SU-DHL-6 (cell line): Measurements from ENCODE around the gene GRAMD2B.

Experiments
- H2AFZ ChIP-seq: fragments of 200-600 bp; sonication (generic); 2 replicates; pipeline ENCODE4 v1.6.1; 2014; ENCODE audit warnings: low read depth, mild to moderate bottlenecking, moderate library complexity, mixed read lengths, antibody characterized with exemption, low read length; ENCODE audit not compliant: severe bottlenecking
- H3F3A ChIP-seq: fragments of 200-600 bp; shearing (Covaris generic); 2 replicates; pipeline ENCODE4 v1.6.0; 2016; ENCODE audit warnings: antibody characterized with exemption, mild to moderate bottlenecking; ENCODE audit not compliant: insufficient read depth
- H3K27ac ChIP-seq: fragments of 200-600 bp; sonication (generic); 2 replicates; pipeline ENCODE4 v1.5.1; 2016; ENCODE audit warnings: low read depth, mild to moderate bottlenecking, low read length, moderate library complexity, mixed read lengths
- H3K27me3 ChIP-seq: fragments of 200-600 bp; sonication (generic), shearing (Covaris generic); 2 replicates; pipeline ENCODE4 v1.6.0; 2014; ENCODE audit warnings: mild to moderate bottlenecking, low read length
- H3K36me3 ChIP-seq: fragments of 200-600 bp; sonication (generic); 2 replicates; pipeline ENCODE4 v1.6.1; 2014; ENCODE audit warnings: mild to moderate bottlenecking, low read length, mixed read lengths
- H3K4me2 ChIP-seq: fragments of 300-600, 200-600 bp; shearing (Covaris generic), sonication (generic); 2 replicates; pipeline ENCODE4 v1.6.0; 2014; ENCODE audit warnings: low read length, low read depth, mild to moderate bottlenecking; ENCODE audit not compliant: poor library complexity, severe bottlenecking
- H3K4me3 ChIP-seq: fragments of 200-600 bp; sonication (generic); 2 replicates; pipeline ENCODE4 v1.5.1; 2014; ENCODE audit warnings: antibody characterized with exemption, low read length, mild to moderate bottlenecking, mixed read lengths; ENCODE audit not compliant: insufficient read depth, poor library complexity, severe bottlenecking
- H3K79me2 ChIP-seq: fragments of 200-600 bp; sonication (generic); 2 replicates; pipeline ENCODE4 v1.6.1; 2014; ENCODE audit warnings: mild to moderate bottlenecking, low read length, moderate library complexity; ENCODE audit not compliant: insufficient read depth
- H3K9ac ChIP-seq: fragments of 200-600 bp; sonication (generic); 2 replicates; pipeline ENCODE4 v1.7.0; 2014; ENCODE audit warnings: mild to moderate bottlenecking, low read length
- H3K9me2 ChIP-seq: fragments of 200-600 bp; sonication (generic); replicated peaks from 2 replicates; pipeline ENCODE4 v1.6.1; 2014; ENCODE audit warnings: low read length; ENCODE audit not compliant: insufficient read depth
- H3K9me3 ChIP-seq: fragments of 200-600 bp; sonication (generic); 2 replicates; pipeline ENCODE4 v1.6.1; 2014; ENCODE audit warnings: low read length, mixed read lengths; ENCODE audit not compliant: insufficient read depth
- H4K20me1 ChIP-seq: fragments of 200-600 bp; sonication (generic); 2 replicates; pipeline ENCODE4 v1.6.1; 2014; ENCODE audit warnings: low read depth, mild to moderate bottlenecking, antibody characterized with exemption, low read length, moderate library complexity, mixed read lengths
- CTCF ChIP-seq: fragments of 200-600 bp; sonication (generic); IDR thresholded peaks from one replicate; pipeline ENCODE4 v1.5.1; 2017; ENCODE audit warnings: antibody characterized with exemption, mild to moderate bottlenecking, low read length, moderate library complexity; ENCODE audit not compliant: insufficient read depth, poor library complexity, severe bottlenecking
- EZH2phosphoT487 ChIP-seq: fragments of 200-600 bp; sonication (generic), shearing (Covaris generic); conservative IDR thresholded peaks from 2 replicates; pipeline ENCODE4 v1.6.1; 2018; ENCODE audit warnings: mild to moderate bottlenecking, antibody characterized with exemption, low read length, moderate library complexity, mixed read lengths

GRAMD2B gene

GRCh38 chr5:126514131-126514557 is 90.9 kb downstream of the GRAMD2B start:
- no peaks in the 10 kb centered on the region for H3K36me3 ChIP-seq
- H2AFZ ChIP-seq: no peak overlapping the region
- H3K9ac ChIP-seq: no peak overlapping the region
- no peaks in the 10 kb centered on the region for H3K9me3 ChIP-seq
- no peaks in the 10 kb centered on the region for H3K9me2 ChIP-seq
- TF ChIP-seq EZH2phosphoT487: no peak
- no peak for TF ChIP-seq CTCF
- no peaks in the 10 kb centered on the region for H4K20me1 ChIP-seq
- no peak overlapping the region for H3K4me2 ChIP-seq
- H3F3A ChIP-seq: no peaks in the 10 kb centered on the region
- no peaks in the 10 kb centered on the region for H3K79me2 ChIP-seq
- H3K4me3 ChIP-seq: no peak overlapping the region
- H3K27me3 ChIP-seq: no peaks in the 10 kb centered on the region
- no peak overlapping the region for H3K27ac ChIP-seq

DNA sequence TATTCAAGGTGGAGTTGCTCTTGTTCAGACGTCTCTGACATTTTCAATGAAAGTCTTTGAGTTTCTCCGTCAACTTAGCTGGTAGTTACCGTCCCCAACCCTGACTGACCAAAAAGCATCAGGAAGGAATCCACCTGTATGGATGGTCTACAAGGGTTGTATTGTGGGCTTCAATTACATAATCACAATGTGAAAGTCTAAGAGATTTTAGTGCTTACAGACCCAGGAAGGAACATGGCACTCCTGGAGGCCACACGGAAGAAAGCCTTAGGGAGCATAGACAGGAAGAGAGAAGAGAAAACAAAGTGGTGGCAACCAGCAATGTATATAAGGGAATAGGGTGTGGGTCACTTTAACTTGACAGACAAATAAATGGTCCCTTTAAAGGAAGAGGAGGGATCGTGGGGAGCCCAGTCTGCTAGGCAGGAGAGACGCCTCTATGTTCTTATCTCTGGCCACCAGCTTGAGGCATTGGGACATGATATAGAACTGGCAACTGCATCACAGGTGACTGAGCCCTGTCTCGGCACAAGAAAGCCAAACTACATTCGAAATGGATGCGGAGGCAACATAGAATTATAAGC is 91.4 kb downstream of the GRAMD2B start:
- Histone ChIP-seq H3K79me2 (no peaks in the 10 kb centered on the region), H3K4me3 (no peak overlapping the region), H3K4me2 (no peak overlapping the region), H3K27ac (no peak overlapping the region), H3K9me2 (no peaks in the 10 kb centered on the region), H3K9me3 (no peaks in the 10 kb centered on the region), H2AFZ (no peak overlapping the region), H3K36me3 (no peaks in the 10 kb centered on the region), H4K20me1 (no peaks in the 10 kb centered on the region), H3F3A (no peaks in the 10 kb centered on the region), H3K9ac (no peak overlapping the region), H3K27me3 (no peaks in the 10 kb centered on the region)
- TF ChIP-seq CTCF: no peak
- no peak for TF ChIP-seq EZH2phosphoT487

DNA sequence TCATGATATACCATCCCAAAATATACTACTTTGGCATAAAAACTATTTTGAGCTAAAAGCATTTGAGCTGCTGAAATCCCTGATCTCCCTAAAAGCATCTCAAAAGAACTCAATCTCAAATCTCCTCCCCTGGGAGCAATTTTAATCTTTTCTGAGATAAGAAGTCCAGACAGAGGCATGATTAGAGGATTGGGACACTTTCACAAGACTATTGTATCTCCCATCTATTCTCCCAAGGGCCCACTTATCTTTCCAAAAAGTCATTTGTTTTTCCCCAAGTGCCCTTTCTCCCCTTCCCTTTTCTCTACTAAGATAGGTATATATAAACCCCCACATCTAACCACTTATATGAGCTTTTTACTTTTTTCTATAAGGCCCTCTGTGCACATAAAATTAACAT is 92.1 kb downstream of the GRAMD2B start:
- H3K9ac ChIP-seq: no peak overlapping the region

More for the DNA sequence above, 92.1 kb downstream of the GRAMD2B start:
- Histone ChIP-seq H4K20me1 (no peaks in the 10 kb centered on the region), H3K79me2 (no peaks in the 10 kb centered on the region), H3K4me3 (no peak overlapping the region), H3K27me3 (no peaks in the 10 kb centered on the region), H3K36me3 (no peaks in the 10 kb centered on the region), H3K9me3 (no peaks in the 10 kb centered on the region), H3K4me2 (no peak overlapping the region), H3F3A (no peaks in the 10 kb centered on the region), H3K27ac (no peak overlapping the region), H3K9me2 (no peaks in the 10 kb centered on the region), H2AFZ (no peak overlapping the region)
- TF ChIP-seq EZH2phosphoT487 (no peak), CTCF (no peak)
